Measurements from ENCODE around the gene DYNAP. TPM values are rescaled to one million over a fixed set of nuclear protein-coding genes. Genes with fewer than 3 reads are reported as not detected.
A peak's percentile ranks its signal among the peaks of the same experiment; 100 is the strongest.

DYNAP gene
- total RNA-seq, 1 donor from 2014 or later, result not detected

- DNase-seq (ENCODE audit: low spot score) (no peak), ATAC-seq (no peak)
These were observed 39.9 kb downstream of the DYNAP start for GRCh38 chr18:54630963-54631362.

DNA sequence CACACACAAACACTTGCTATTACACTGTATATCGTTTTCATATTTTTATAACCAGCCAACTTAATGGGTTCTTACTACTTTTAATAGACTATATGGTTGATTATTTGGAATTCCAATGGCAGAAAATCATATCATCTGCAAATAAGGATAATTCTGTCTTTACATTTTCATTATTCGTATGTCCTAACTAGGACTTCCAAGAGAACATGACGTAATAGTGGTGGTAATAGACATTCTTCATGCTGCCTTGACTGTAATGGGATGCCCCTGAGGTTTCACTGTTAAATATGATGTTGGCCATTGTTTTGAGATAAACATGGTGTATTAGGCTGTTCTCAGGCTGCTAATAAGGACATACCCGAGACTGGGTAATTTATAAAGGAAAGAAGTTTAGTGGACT lies 45.2 kb downstream of the DYNAP start:
- DNase-seq (ENCODE audit: low spot score) (no peak), ATAC-seq (no peak)

DNA sequence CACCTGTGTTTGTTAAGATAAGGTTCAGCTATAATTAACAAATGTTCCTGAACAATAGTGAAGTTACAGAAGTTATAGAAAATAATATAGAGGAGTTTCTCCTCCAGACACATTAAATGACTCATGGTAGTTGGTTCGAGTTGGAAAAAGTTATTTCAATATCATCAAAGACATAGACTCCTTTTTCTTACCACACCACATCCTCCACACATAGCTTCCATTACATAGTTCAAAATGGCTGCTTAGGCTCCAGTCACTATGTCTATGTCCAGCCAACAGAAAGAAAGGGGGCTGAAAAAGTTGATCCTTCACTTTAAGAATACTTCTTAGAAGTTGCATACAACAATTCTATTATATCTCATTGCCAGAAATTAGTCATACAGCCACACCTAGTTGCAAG lies 50.7 kb downstream of the DYNAP start:
- no peak for ATAC-seq
- DNase-seq (ENCODE audit: low spot score), result no peak

DNA sequence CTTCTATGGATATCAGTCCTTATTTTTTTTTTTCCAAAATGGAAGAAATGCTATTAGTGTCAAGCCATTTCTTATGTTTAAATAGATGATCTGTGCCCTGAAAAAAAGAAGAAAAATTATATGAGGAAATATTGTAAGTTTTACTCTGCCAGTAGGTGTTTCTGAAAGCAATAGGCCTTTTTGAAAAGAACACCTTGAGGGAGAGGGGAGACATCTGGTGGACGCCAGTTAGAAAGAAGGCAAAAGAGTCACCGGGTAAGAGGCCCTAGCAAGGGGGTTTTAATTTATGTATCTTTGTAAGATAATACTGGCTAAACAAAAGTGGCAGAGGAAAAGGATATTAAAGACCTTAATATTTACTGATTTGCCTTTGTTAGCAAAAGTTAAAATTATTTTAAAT lies 56.1 kb downstream of the DYNAP start:
- ATAC-seq (peak; percentile 85), DNase-seq (ENCODE audit: low spot score) (no peak)

Other genes starting within 250 kb of the DYNAP start
- not detected for gene STARD6, start 233.4 kb upstream of the DYNAP start, total RNA-seq
- 0.35 TPM for gene C18orf54, start 233.3 kb upstream of the DYNAP start, total RNA-seq
- 1.0 TPM for gene RAB27B, start 237.2 kb downstream of the DYNAP start, total RNA-seq